H1 (cell line): ENCODE data around the gene CCL28. TPM values are rescaled to one million over a fixed set of nuclear protein-coding genes. Genes with fewer than 3 reads are reported as not detected.

Experiments
- CTCF ChIA-PET: fragments of 300-600 bp; sonication (Branson Sonifier 250); formaldehyde crosslinking; loops from one replicate; lab custom pipeline; 2021; ENCODE audit not compliant: partially characterized antibody; lab: Charles Lee
- POLR2A ChIA-PET: fragments of 300-600 bp; sonication (Branson Sonifier 250); formaldehyde crosslinking; loops from one replicate; lab custom pipeline; 2021; ENCODE audit warnings: inconsistent platforms; ENCODE audit not compliant: partially characterized antibody; lab: Charles Lee
- DNase-seq, 2 experiments: peaks; one replicate each; pipeline versions ENCODE4 v3.0.0 to v3.0.0-alpha.2; 2010 to 2022; ENCODE audit warnings: low spot score in 2 of 2, low read depth in 1 of 2, mixed read lengths in 1 of 2
- FAIRE-seq: peaks from 2 replicates; lab custom pipeline; 2011; peaks lifted over from hg19 to GRCh38; lab: Jason Lieb, UNC
- H2AFZ ChIP-seq: 2 replicates; pipeline ENCODE4 v1.8.1; 2012; ENCODE audit warnings: low read length, inconsistent platforms
- H2AK5ac ChIP-seq: 2 replicates; pipeline ENCODE4 v1.6.1; 2013; ENCODE audit warnings: low read depth, low read length
- H2BK120ac ChIP-seq: replicated peaks from 2 replicates; pipeline ENCODE3; 2013; ENCODE audit warnings: low read depth, low read length, inconsistent platforms
- H2BK12ac ChIP-seq: 2 replicates; pipeline ENCODE4 v1.6.1; 2013; ENCODE audit warnings: low read depth, low read length
- H2BK15ac ChIP-seq: 2 replicates; pipeline ENCODE4 v1.6.1; 2013; ENCODE audit warnings: low read length
- H2BK20ac ChIP-seq: 2 replicates; pipeline ENCODE4 v1.6.1; 2013; ENCODE audit warnings: low read length
- H2BK5ac ChIP-seq: 2 replicates; pipeline ENCODE4 v1.6.1; 2013; ENCODE audit warnings: low read depth, low read length
- H3K14ac ChIP-seq: 2 replicates; pipeline ENCODE4 v1.6.1; 2013; ENCODE audit warnings: inconsistent platforms; ENCODE audit not compliant: insufficient read length
- H3K18ac ChIP-seq: 2 replicates; pipeline ENCODE4 v1.6.1; 2013; ENCODE audit warnings: low read length; ENCODE audit errors: extremely low read depth
- H3K23ac ChIP-seq: 2 replicates; pipeline ENCODE4 v1.6.1; 2013; ENCODE audit warnings: inconsistent platforms; ENCODE audit not compliant: insufficient read length
- H3K23me2 ChIP-seq: 2 replicates; pipeline ENCODE4 v1.6.1; 2013; ENCODE audit warnings: low read depth, low read length
- H3K27ac ChIP-seq: 2 replicates; pipeline ENCODE4 v1.6.1; 2011; ENCODE audit warnings: low read depth, low read length, inconsistent platforms
- H3K27me3 ChIP-seq, 4 experiments: replicated peaks in 1 of 4; 1 replicate in 1 of 4; 2 replicates in 3 of 4; pipeline versions ENCODE4 v1.6.1 to v1.8.1; 2011 to 2013; ENCODE audit warnings: low read length in 3 of 4, mild to moderate bottlenecking in 3 of 4, inconsistent platforms in 2 of 4, mixed read lengths in 2 of 4, moderate library complexity in 1 of 4; ENCODE audit not compliant: control insufficient read depth in 3 of 4, insufficient read depth in 3 of 4; ENCODE audit errors: extremely low read depth in 1 of 4
- H3K36me3 ChIP-seq, 4 experiments: 2 replicates each; pipeline versions ENCODE4 v1.6.1 to v1.8.1; 2011 to 2013; ENCODE audit warnings: mild to moderate bottlenecking in 4 of 4, low read length in 3 of 4, moderate library complexity in 2 of 4, control low read depth in 1 of 4, inconsistent platforms in 1 of 4; ENCODE audit not compliant: insufficient read depth in 4 of 4, control insufficient read depth in 2 of 4
- H3K4ac ChIP-seq: replicated peaks from 2 replicates; pipeline ENCODE3; 2013; ENCODE audit warnings: low read length, low read depth, mixed read lengths, inconsistent platforms; ENCODE audit not compliant: insufficient read length
- H3K4me1 ChIP-seq, 4 experiments: replicated peaks in 1 of 4; 1 replicate in 1 of 4; 2 replicates in 3 of 4; pipeline versions ENCODE4 v1.6.1 to v1.8.1; 2011 to 2013; ENCODE audit warnings: low read length in 3 of 4, inconsistent platforms in 2 of 4, mixed read lengths in 1 of 4; ENCODE audit not compliant: insufficient read depth in 4 of 4, control insufficient read depth in 3 of 4
- H3K4me2 ChIP-seq, 2 experiments: 2 replicates each; pipeline versions ENCODE4 v1.6.1 to v1.8.1; 2011 to 2013; ENCODE audit warnings: low read depth in 2 of 2, low read length in 2 of 2, control low read depth in 1 of 2, inconsistent platforms in 1 of 2, mild to moderate bottlenecking in 1 of 2; ENCODE audit not compliant: insufficient read depth in 1 of 2
- H3K4me3 ChIP-seq, 4 experiments: fragments of 200-600, 300-600 bp in 1 of 4; sonication (generic), shearing (Covaris generic), sonication (Bioruptor Twin) in 1 of 4; 2 replicates each; pipeline versions ENCODE4 v1.5.1 to v1.8.1; 2011 to 2016; ENCODE audit warnings: low read length in 4 of 4, low read depth in 3 of 4, control low read depth in 2 of 4, inconsistent platforms in 2 of 4, mild to moderate bottlenecking in 2 of 4, mixed read lengths in 1 of 4, moderate library complexity in 1 of 4; ENCODE audit not compliant: insufficient read depth in 2 of 4; ENCODE audit errors: extremely low read depth in 1 of 4
- H3K56ac ChIP-seq: replicated peaks from 2 replicates; pipeline ENCODE3; 2013; ENCODE audit warnings: low read depth, mild to moderate bottlenecking, mixed read lengths, low read length, inconsistent platforms; ENCODE audit not compliant: insufficient read length
- H3K79me1 ChIP-seq: 2 replicates; pipeline ENCODE4 v1.6.1; 2013; ENCODE audit warnings: low read depth, low read length, control low read depth
- H3K79me2 ChIP-seq, 2 experiments: 2 replicates each; pipeline versions ENCODE4 v1.6.1 to v1.8.1; 2012 to 2013; ENCODE audit warnings: low read length in 2 of 2, mild to moderate bottlenecking in 2 of 2, inconsistent platforms in 1 of 2; ENCODE audit not compliant: insufficient read depth in 2 of 2, control insufficient read depth in 1 of 2
- H3K9ac ChIP-seq, 4 experiments: replicated peaks in 1 of 4; 1 replicate in 1 of 4; 2 replicates in 3 of 4; pipeline versions ENCODE4 v1.6.1 to v1.8.1; 2011 to 2013; ENCODE audit warnings: low read depth in 3 of 4, low read length in 3 of 4, control low read depth in 2 of 4, mild to moderate bottlenecking in 2 of 4, moderate library complexity in 2 of 4, inconsistent platforms in 1 of 4; ENCODE audit errors: extremely low read depth in 1 of 4
- H3K9me3 ChIP-seq, 2 experiments: 2 replicates each; pipeline versions ENCODE4 v1.6.1 to v1.8.1; 2012 to 2013; ENCODE audit warnings: mild to moderate bottlenecking in 2 of 2, moderate library complexity in 2 of 2, control low read depth in 1 of 2, inconsistent platforms in 1 of 2, low read depth in 1 of 2, low read length in 1 of 2, mixed read lengths in 1 of 2; ENCODE audit not compliant: insufficient read depth in 2 of 2
- H4K20me1 ChIP-seq, 2 experiments: replicated peaks in 1 of 2; 2 replicates each; pipeline versions ENCODE3 to v1.8.1; 2011 to 2013; ENCODE audit warnings: inconsistent platforms in 2 of 2, low read length in 2 of 2, mild to moderate bottlenecking in 1 of 2; ENCODE audit not compliant: insufficient read depth in 2 of 2, control insufficient read depth in 1 of 2
- H4K5ac ChIP-seq: 2 replicates; pipeline ENCODE4 v1.6.1; 2013; ENCODE audit warnings: low read length, low read depth, mixed read lengths, inconsistent platforms; ENCODE audit not compliant: insufficient read length
- H4K8ac ChIP-seq: 2 replicates; pipeline ENCODE4 v1.8.0; 2013; ENCODE audit warnings: mild to moderate bottlenecking, moderate library complexity, low read length, inconsistent platforms; ENCODE audit not compliant: insufficient read depth; ENCODE audit errors: extremely low read depth
- H4K91ac ChIP-seq: replicated peaks from 2 replicates; pipeline ENCODE3; 2013; ENCODE audit warnings: low read length, mixed read lengths, inconsistent platforms; ENCODE audit not compliant: insufficient read length
- CBX5 ChIP-seq: fragments of 300-800, 300-1000 bp; sonication (generic); IDR thresholded peaks from 2 replicates; pipeline ENCODE4 v1.7.1; 2016; ENCODE audit warnings: antibody characterized with exemption, low read length, low read depth
- EGR1 ChIP-seq: IDR thresholded peaks from 2 replicates; pipeline ENCODE4 v1.6.1; 2011; ENCODE audit warnings: low read depth, low read length, borderline replicate concordance
- JUND ChIP-seq: IDR thresholded peaks from 2 replicates; pipeline ENCODE4 v1.6.1; 2011; ENCODE audit warnings: mild to moderate bottlenecking, improper control_type of control experiment, low read length
- KDM5A ChIP-seq: fragments of 200-600 bp; IDR thresholded peaks from 2 replicates; pipeline ENCODE4 v1.7.1; 2012; ENCODE audit warnings: mild to moderate bottlenecking, low read length, inconsistent platforms, mixed read lengths
- MAFK ChIP-seq: IDR thresholded peaks from 2 replicates; pipeline ENCODE4 v1.6.1; 2012; ENCODE audit warnings: low read depth, mild to moderate bottlenecking, improper control_type of control experiment, low read length
- POLR2A ChIP-seq, 2 experiments: IDR thresholded peaks; 1 replicate in 1 of 2; 2 replicates in 1 of 2; pipeline ENCODE4 v1.6.1; 2011; ENCODE audit warnings: low read depth in 2 of 2, low read length in 2 of 2, mild to moderate bottlenecking in 2 of 2; ENCODE audit errors: control extremely low read depth in 1 of 2
- RFX5 ChIP-seq: IDR thresholded peaks from 2 replicates; pipeline ENCODE4 v1.6.1; 2011; ENCODE audit warnings: low read depth, low read length, improper control_type of control experiment, borderline replicate concordance
- SIX5 ChIP-seq: IDR thresholded peaks from 2 replicates; pipeline ENCODE4 v1.6.1; 2011; ENCODE audit warnings: mild to moderate bottlenecking, low read depth, low read length
- TAF1 ChIP-seq: IDR thresholded peaks from 2 replicates; pipeline ENCODE4 v1.6.1; 2011; ENCODE audit warnings: mild to moderate bottlenecking, low read depth, low read length
- TEAD4 ChIP-seq: IDR thresholded peaks from 2 replicates; pipeline ENCODE4 v1.6.1; 2012; ENCODE audit warnings: low read depth, low read length, inconsistent platforms, mixed read lengths
- WGBS, 2 experiments: shearing (Covaris generic) in 1 of 2; methylation state at CpG; one replicate each; pipeline versions ENCODE4 v1.1.6 to v1.1.7; 2013 to 2015; ENCODE audit warnings: low lambda C conversion rate in 2 of 2, mixed read lengths in 2 of 2, inconsistent platforms in 1 of 2, low coverage in 1 of 2, missing lambda C conversion rate in 1 of 2; ENCODE audit not compliant: insufficient replicate concordance in 2 of 2, insufficient coverage in 1 of 2, insufficient read length in 1 of 2; ENCODE audit errors: extremely low coverage in 1 of 2, missing lambda C conversion rate in 1 of 2; 5-methylcytosine and 5-hydroxymethylcytosine counted together
- polyA plus RNA-seq, 7 experiments: library from polyadenylated mRNA; depleted of rRNA in 3 of 7; stranded (reverse) in 5 of 7; unstranded in 2 of 7; fragments of >200 nt in 5 of 7; fragments of 200-250 nt in 2 of 7; gene quantifications; 1 replicate in 5 of 7; 2 replicates in 1 of 7; 4 replicates in 1 of 7; pipeline versions ENCODE4 v1.2.1 to v1.2.3, GENCODE V29; 2011 to 2013; ENCODE audit warnings: missing spikeins in 2 of 7, mixed read lengths in 2 of 7
- total RNA-seq: library from RNA; stranded (reverse); fragmentation: NEBNext Ultra II Directional; extraction: Animal tissue kit (Norgen Biotek cat#: 25700); gene quantifications from 2 replicates; pipeline ENCODE4 v1.2.1, GENCODE V29; 2021

CCL28 gene
- total and polyA plus RNA-seq, 2 of the 8 experiments (the other 6 are each of a cell fraction or from before 2014, with no cell fraction given): 0.95 TPM; not detected in 1

- Histone ChIP-seq H4K91ac (no peak overlapping the region), H3K9me3 (no peaks in the 10 kb centered on the region), H3K9ac (no peak overlapping the region), H2BK20ac (no peak overlapping the region), H3K4ac (no peak overlapping the region), H3K4me2 (no peak overlapping the region), H3K27me3 (peaks cover 0 to 1% (median 0%) of the 10 kb centered on the region in 4 experiments; a peak in 1 of 7 replicates), H3K56ac (no peak overlapping the region), H4K20me1 (no peaks in the 10 kb centered on the region), H3K36me3 (no peaks in the 10 kb centered on the region), H3K18ac (no peak overlapping the region), H3K27ac (no peak overlapping the region), H3K4me1 (no peaks in the 10 kb centered on the region), H3K23ac (no peak overlapping the region), H3K14ac (no peak overlapping the region), H3K79me1 (no peaks in the 10 kb centered on the region), H3K79me2 (no peaks in the 10 kb centered on the region), H3K23me2 (no peaks in the 10 kb centered on the region), H2BK12ac (no peak overlapping the region), H2BK5ac (no peak overlapping the region), H3K4me3 (no peak overlapping the region), H2BK15ac (no peak overlapping the region), H2AFZ (no peak overlapping the region), H2BK120ac (no peak overlapping the region), H4K5ac (no peak overlapping the region), H4K8ac (no peak overlapping the region), H2AK5ac (no peak overlapping the region)
- CTCF ChIA-PET: interaction anchor here (0.6 to 3.0 kb wide), 43 partner anchors 10 to 317 kb away, joined by 3 to 46 read pairs (median 5); partner anchors contain the start of genes CCL28, HMGCS1, TMEM267 and ZNF131
- 100% methylated on average over 1 of the region's 1 CpG; no CpG with 5 or more reads in 1 of the 2 experiments for WGBS, 2 experiments
- DNase-seq (no peak), FAIRE-seq (no peak)
- TF ChIP-seq RFX5: no peak
- no peak for TF ChIP-seq KDM5A
- no peak for TF ChIP-seq EGR1
- TF ChIP-seq TEAD4: no peak
- TF ChIP-seq MAFK: no peak
- TF ChIP-seq SIX5: no peak
- TF ChIP-seq JUND: no peak
- TF ChIP-seq TAF1: no peak
- no peak for TF ChIP-seq POLR2A (IDR thresholded peaks at IDR 0.05; ENCODE audit: control extremely low read depth in 1 of 2, low read depth in 2 of 2, low read length in 2 of 2)
- no peak for TF ChIP-seq CBX5
- POLR2A ChIA-PET: no interaction called here
Observed at GRCh38 chr5:43390471-43390870, 21.7 kb downstream of the CCL28 start.
